ENCODE results near the gene HOXD4. TPM values are rescaled to one million over a fixed set of nuclear protein-coding genes. Genes with fewer than 3 reads are reported as not detected.

The HOXD4 gene
- polyA plus RNA-seq, 1 donor from 2014 or later = not detected

DNA sequence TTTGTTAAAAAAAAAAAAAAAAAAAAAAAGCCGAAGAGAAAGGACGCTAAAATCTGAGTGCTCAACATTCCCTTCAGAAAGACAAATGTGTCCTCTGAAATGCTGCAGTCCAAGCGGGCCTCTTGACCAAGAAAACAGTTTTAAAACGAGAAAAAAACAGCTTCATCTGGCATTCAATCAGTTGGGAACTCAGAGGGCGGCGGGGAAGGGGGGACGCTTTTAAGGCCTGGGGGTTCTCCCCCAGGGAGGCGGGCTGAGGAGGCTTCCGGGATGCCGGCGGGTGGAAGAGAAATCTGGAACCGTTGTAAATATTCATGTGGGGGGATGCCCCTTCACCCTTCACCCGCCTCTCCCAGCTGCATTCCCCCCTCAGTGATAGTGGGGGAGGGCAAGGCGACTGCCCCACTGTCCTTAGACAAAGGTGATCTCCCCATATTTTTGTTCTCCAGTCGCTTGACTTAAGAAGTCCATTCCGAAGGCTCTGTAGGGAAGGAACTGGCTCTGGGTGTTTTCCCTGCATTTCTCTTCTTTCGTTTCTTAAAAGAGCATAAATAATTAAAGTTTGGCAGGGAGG lies 47.5 kb upstream of the HOXD4 start:
- Histone ChIP-seq H3K4me3 (ENCODE audit: low read length) (no peak overlapping the region), H3K27ac (ENCODE audit: low read length) (no peak overlapping the region), H3K36me3 (ENCODE audit: insufficient read depth, low read length) (no peaks in the 10 kb centered on the region), H3K9me3 (ENCODE audit: low read length) (peaks cover 7% of the 10 kb centered on the region), H4K20me1 (ENCODE audit: insufficient read depth) (no peaks in the 10 kb centered on the region), H3K9me2 (ENCODE audit: insufficient read depth, low read length) (no peaks in the 10 kb centered on the region), H3K9ac (ENCODE audit: low read length) (no peak overlapping the region), H3K27me3 (ENCODE audit: insufficient read depth, low read depth, low read length) (peaks cover 96% of the 10 kb centered on the region), H3K79me2 (replicated peaks; ENCODE audit: insufficient read depth, low read length) (no peaks in the 10 kb centered on the region), H2AFZ (ENCODE audit: low read depth, low read length) (no peak overlapping the region), H3K4me2 (ENCODE audit: low read length) (no peak overlapping the region), H3F3A (ENCODE audit: insufficient read depth, low read length, poor library complexity, severe bottlenecking) (no peaks in the 10 kb centered on the region)
- no peak for TF ChIP-seq MXI1 (conservative IDR thresholded peaks at IDR 0.05; ENCODE audit: poor library complexity, severe bottlenecking)
- TF ChIP-seq EZH2 (IDR thresholded peaks at IDR 0.05; ENCODE audit: borderline replicate concordance, insufficient read depth, low read length, poor library complexity, severe bottlenecking) = no peak
- TF ChIP-seq SMC3 (conservative IDR thresholded peaks at IDR 0.05; ENCODE audit: poor library complexity) = no peak
- TF ChIP-seq RAD21 (conservative IDR thresholded peaks at IDR 0.05) = no peak
- TF ChIP-seq TAF1 (IDR thresholded peaks at IDR 0.05; ENCODE audit: low read depth) = no peak
- TF ChIP-seq, protein P1, sequence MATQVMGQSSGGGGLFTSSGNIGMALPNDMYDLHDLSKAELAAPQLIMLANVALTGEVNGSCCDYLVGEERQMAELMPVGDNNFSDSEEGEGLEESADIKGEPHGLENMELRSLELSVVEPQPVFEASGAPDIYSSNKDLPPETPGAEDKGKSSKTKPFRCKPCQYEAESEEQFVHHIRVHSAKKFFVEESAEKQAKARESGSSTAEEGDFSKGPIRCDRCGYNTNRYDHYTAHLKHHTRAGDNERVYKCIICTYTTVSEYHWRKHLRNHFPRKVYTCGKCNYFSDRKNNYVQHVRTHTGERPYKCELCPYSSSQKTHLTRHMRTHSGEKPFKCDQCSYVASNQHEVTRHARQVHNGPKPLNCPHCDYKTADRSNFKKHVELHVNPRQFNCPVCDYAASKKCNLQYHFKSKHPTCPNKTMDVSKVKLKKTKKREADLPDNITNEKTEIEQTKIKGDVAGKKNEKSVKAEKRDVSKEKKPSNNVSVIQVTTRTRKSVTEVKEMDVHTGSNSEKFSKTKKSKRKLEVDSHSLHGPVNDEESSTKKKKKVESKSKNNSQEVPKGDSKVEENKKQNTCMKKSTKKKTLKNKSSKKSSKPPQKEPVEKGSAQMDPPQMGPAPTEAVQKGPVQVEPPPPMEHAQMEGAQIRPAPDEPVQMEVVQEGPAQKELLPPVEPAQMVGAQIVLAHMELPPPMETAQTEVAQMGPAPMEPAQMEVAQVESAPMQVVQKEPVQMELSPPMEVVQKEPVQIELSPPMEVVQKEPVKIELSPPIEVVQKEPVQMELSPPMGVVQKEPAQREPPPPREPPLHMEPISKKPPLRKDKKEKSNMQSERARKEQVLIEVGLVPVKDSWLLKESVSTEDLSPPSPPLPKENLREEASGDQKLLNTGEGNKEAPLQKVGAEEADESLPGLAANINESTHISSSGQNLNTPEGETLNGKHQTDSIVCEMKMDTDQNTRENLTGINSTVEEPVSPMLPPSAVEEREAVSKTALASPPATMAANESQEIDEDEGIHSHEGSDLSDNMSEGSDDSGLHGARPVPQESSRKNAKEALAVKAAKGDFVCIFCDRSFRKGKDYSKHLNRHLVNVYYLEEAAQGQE (IDR thresholded peaks at IDR 0.05; ENCODE audit: borderline replicate concordance) = no peak
- TF ChIP-seq, protein P2, sequence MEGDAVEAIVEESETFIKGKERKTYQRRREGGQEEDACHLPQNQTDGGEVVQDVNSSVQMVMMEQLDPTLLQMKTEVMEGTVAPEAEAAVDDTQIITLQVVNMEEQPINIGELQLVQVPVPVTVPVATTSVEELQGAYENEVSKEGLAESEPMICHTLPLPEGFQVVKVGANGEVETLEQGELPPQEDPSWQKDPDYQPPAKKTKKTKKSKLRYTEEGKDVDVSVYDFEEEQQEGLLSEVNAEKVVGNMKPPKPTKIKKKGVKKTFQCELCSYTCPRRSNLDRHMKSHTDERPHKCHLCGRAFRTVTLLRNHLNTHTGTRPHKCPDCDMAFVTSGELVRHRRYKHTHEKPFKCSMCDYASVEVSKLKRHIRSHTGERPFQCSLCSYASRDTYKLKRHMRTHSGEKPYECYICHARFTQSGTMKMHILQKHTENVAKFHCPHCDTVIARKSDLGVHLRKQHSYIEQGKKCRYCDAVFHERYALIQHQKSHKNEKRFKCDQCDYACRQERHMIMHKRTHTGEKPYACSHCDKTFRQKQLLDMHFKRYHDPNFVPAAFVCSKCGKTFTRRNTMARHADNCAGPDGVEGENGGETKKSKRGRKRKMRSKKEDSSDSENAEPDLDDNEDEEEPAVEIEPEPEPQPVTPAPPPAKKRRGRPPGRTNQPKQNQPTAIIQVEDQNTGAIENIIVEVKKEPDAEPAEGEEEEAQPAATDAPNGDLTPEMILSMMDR (IDR thresholded peaks at IDR 0.05; ENCODE audit: poor library complexity, severe bottlenecking) = no peak
- TF ChIP-seq POLR2AphosphoS5 (IDR thresholded peaks at IDR 0.05) = no peak

DNA sequence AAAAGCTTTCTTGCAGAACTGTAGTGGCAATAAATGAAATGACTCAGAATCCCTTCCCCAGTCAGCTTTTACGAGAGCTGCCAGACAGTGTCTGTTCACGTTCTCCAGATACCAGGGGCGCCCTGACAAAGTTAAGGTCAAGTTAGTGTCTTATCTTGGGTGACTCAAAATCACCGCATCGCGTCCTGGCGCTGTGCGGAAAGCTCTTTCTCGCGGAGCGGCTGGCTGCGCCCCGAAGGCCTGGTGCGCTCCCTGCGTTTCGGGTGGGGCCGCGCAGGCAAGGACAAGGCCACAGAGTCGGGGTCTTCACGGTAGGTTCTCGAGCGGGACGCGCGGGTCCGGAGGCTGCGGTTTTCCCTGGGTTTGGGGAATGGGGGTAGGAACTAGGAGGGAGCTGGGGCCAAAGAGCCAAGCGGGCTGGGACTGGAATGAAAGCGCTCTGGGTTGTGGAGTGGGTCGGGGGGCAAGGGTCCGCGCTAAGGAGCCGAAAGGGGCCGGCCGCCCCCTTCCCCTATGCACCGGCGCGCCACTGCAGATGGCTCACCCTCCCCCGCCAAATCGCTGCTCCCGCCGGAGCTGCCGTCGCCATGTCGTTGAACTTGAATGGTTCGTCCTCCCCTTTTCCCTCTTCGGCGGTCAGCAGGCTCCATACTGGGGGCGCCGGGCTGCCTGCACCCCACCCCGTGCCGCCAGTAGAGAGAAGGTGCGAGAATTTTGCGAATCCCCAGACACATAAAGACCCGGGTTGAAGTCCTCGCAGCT lies 46.9 kb upstream of the HOXD4 start:
- H3K27ac ChIP-seq (ENCODE audit: low read length) = no peak overlapping the region
- no peaks in the 10 kb centered on the region for H3K79me2 ChIP-seq (replicated peaks; ENCODE audit: insufficient read depth, low read length)
- H3F3A ChIP-seq (ENCODE audit: insufficient read depth, low read length, poor library complexity, severe bottlenecking) = no peaks in the 10 kb centered on the region
- no peak overlapping the region for H3K9ac ChIP-seq (ENCODE audit: low read length)
- H3K9me3 ChIP-seq (ENCODE audit: low read length) = peaks cover 7% of the 10 kb centered on the region
- no peaks in the 10 kb centered on the region for H3K9me2 ChIP-seq (ENCODE audit: insufficient read depth, low read length)
- H3K27me3 ChIP-seq (ENCODE audit: insufficient read depth, low read depth, low read length) = peaks cover 96% of the 10 kb centered on the region
- H2AFZ ChIP-seq (ENCODE audit: low read depth, low read length) = no peak overlapping the region
- TF ChIP-seq EZH2 (IDR thresholded peaks at IDR 0.05; ENCODE audit: borderline replicate concordance, insufficient read depth, low read length, poor library complexity, severe bottlenecking) = peak; percentile 78
- TF ChIP-seq, protein P2 (IDR thresholded peaks at IDR 0.05; ENCODE audit: poor library complexity, severe bottlenecking) = no peak
- H3K4me2 ChIP-seq (ENCODE audit: low read length) = no peak overlapping the region
- H4K20me1 ChIP-seq (ENCODE audit: insufficient read depth) = no peaks in the 10 kb centered on the region
- no peak overlapping the region for H3K4me3 ChIP-seq (ENCODE audit: low read length)
- no peaks in the 10 kb centered on the region for H3K36me3 ChIP-seq (ENCODE audit: insufficient read depth, low read length)
